Smooth muscle cell (in vitro differentiated cells): ENCODE results near the gene ACVR1B. TPM values are rescaled to one million over a fixed set of nuclear protein-coding genes. Genes with fewer than 3 reads are reported as not detected.

Source experiments
- DNase-seq: peaks from one replicate; lab custom pipeline; 2025; ENCODE audit not compliant: unreplicated experiment; lab: John Stamatoyannopoulos, UW
- H2AFZ ChIP-seq: fragments of 200-600 bp; sonication (generic); 2 replicates; pipeline ENCODE4 v1.6.0; 2016; ENCODE audit warnings: antibody characterized with exemption, low read depth, mild to moderate bottlenecking
- H3F3A ChIP-seq: fragments of 200-600 bp; sonication (generic); 2 replicates; pipeline ENCODE4 v1.6.0; 2017; ENCODE audit warnings: antibody characterized with exemption, low read depth
- H3K27ac ChIP-seq: fragments of 200-600 bp; sonication (generic); 2 replicates; pipeline ENCODE4 v1.5.1; 2016; ENCODE audit warnings: low read depth, mild to moderate bottlenecking
- H3K27me3 ChIP-seq: fragments of 200-600 bp; sonication (generic); 2 replicates; pipeline ENCODE4 v1.6.1; 2016; ENCODE audit warnings: low read depth, mild to moderate bottlenecking
- H3K36me3 ChIP-seq: fragments of 200-600 bp; sonication (generic); 2 replicates; pipeline ENCODE4 v1.5.1; 2016; ENCODE audit warnings: low read depth
- H3K4me1 ChIP-seq: fragments of 200-600 bp; sonication (generic); 2 replicates; pipeline ENCODE4 v1.5.1; 2016; ENCODE audit warnings: low read depth
- H3K4me2 ChIP-seq: fragments of 200-600 bp; sonication (generic); 2 replicates; pipeline ENCODE4 v1.6.0; 2016; ENCODE audit warnings: mild to moderate bottlenecking
- H3K4me3 ChIP-seq: fragments of 200-600 bp; sonication (generic); 2 replicates; pipeline ENCODE4 v1.5.1; 2016; ENCODE audit warnings: mild to moderate bottlenecking
- H3K79me2 ChIP-seq: fragments of 200-600 bp; sonication (generic); 2 replicates; pipeline ENCODE4 v1.6.0; 2016; ENCODE audit warnings: low read depth, mild to moderate bottlenecking
- H3K9ac ChIP-seq: fragments of 200-600 bp; sonication (generic); 2 replicates; pipeline ENCODE4 v1.6.0; 2016; ENCODE audit warnings: low read depth
- H3K9me3 ChIP-seq: fragments of 200-600 bp; sonication (generic); replicated peaks from 2 replicates; pipeline ENCODE4 v1.5.1; 2016; ENCODE audit warnings: low read depth
- H4K20me1 ChIP-seq: fragments of 200-600 bp; sonication (generic); 2 replicates; pipeline ENCODE4 v1.6.0; 2016; ENCODE audit warnings: low read depth
- WGBS: methylation state at CpG from one replicate; pipeline ENCODE4 v1.1.7; 2016; ENCODE audit warnings: low lambda C conversion rate; 5-methylcytosine and 5-hydroxymethylcytosine counted together
- polyA plus RNA-seq: library from polyadenylated mRNA; unstranded; fragments of >200 nt; fragmentation: Nextera tagmentation; extraction: Ambion mirVana; gene quantifications from 2 replicates; pipeline ENCODE4 v1.2.1, GENCODE V29; 2016
- total RNA-seq: library from RNA; depleted of rRNA; stranded (reverse); fragments of >200 nt; gene quantifications from 2 replicates; pipeline ENCODE4 v1.2.3, GENCODE V29; 2014
- TF ChIP-seq, protein P1 (sequence below): fragments of 200-600 bp; sonication (generic); IDR thresholded peaks from 2 replicates; pipeline ENCODE4 v1.5.1; 2017; ENCODE audit warnings: borderline replicate concordance, mild to moderate bottlenecking, antibody characterized with exemption; ENCODE audit not compliant: insufficient read depth, poor library complexity, severe bottlenecking

ACVR1B gene
- 4.0 and 6.0 TPM in 2 replicates for total RNA-seq
- 1.9 and 2.8 TPM in 2 replicates for polyA plus RNA-seq

DNA sequence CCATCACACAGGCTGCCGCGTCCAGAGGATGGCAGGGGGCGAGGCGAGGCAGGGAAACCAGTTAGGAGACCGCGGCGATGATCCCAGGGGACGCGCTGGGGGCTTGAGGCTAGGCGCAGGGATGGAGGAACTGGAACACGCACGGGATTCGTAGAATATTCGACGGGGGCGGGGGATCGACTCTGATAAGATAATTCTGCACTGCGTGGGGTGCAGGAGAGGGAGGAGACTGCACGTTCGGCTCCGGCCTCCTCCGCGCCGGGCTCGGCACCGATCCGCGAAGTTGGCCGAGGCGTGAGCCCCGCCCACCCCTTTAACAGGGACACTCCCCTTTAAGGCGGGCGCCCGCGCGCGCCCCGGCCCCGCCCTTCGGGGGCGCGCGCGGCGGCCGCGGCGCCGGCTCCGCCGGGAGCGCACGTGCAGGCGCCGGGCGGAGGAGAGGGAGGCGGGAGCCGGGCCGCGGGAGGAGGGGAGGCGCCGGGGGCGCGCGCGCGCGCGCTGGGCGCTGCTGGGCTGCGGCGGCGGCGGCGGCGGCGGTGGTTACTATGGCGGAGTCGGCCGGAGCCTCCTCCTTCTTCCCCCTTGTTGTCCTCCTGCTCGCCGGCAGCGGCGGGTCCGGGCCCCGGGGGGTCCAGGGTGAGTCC lies at the start of gene ACVR1B:
Gene ACVR1B, plus strand, starts transcription at position 501 of the 644 bp plus-strand sequence. Its CDS starts 45 bp downstream, at position 546.
- TF ChIP-seq, protein P1, sequence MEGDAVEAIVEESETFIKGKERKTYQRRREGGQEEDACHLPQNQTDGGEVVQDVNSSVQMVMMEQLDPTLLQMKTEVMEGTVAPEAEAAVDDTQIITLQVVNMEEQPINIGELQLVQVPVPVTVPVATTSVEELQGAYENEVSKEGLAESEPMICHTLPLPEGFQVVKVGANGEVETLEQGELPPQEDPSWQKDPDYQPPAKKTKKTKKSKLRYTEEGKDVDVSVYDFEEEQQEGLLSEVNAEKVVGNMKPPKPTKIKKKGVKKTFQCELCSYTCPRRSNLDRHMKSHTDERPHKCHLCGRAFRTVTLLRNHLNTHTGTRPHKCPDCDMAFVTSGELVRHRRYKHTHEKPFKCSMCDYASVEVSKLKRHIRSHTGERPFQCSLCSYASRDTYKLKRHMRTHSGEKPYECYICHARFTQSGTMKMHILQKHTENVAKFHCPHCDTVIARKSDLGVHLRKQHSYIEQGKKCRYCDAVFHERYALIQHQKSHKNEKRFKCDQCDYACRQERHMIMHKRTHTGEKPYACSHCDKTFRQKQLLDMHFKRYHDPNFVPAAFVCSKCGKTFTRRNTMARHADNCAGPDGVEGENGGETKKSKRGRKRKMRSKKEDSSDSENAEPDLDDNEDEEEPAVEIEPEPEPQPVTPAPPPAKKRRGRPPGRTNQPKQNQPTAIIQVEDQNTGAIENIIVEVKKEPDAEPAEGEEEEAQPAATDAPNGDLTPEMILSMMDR: no peak
- peak within 1 kb of the TSS; percentile 97 for H2AFZ ChIP-seq
- no peaks in the 10 kb centered on the region for H3K9me3 ChIP-seq
- H4K20me1 ChIP-seq: peaks cover 21% of the 10 kb centered on the region
- peak within 1 kb of the TSS; percentile 82 for H3K9ac ChIP-seq
- peak; percentile 60 for DNase-seq
- H3K36me3 ChIP-seq: no peaks in the 10 kb centered on the region
- peaks cover 26% of the 10 kb centered on the region for H3K4me1 ChIP-seq
- no peaks in the 10 kb centered on the region for H3K27me3 ChIP-seq
- H3K27ac ChIP-seq: no peak within 1 kb of the TSS
- peak within 1 kb of the TSS; percentile 94 for H3K4me3 ChIP-seq
- peaks cover 28% of the 10 kb centered on the region for H3K79me2 ChIP-seq
- H3K4me2 ChIP-seq: peak within 1 kb of the TSS; percentile 99
- 2% methylated on average over 20 of the region's 86 CpGs for WGBS
- H3F3A ChIP-seq: peaks cover 18% of the 10 kb centered on the region

DNA sequence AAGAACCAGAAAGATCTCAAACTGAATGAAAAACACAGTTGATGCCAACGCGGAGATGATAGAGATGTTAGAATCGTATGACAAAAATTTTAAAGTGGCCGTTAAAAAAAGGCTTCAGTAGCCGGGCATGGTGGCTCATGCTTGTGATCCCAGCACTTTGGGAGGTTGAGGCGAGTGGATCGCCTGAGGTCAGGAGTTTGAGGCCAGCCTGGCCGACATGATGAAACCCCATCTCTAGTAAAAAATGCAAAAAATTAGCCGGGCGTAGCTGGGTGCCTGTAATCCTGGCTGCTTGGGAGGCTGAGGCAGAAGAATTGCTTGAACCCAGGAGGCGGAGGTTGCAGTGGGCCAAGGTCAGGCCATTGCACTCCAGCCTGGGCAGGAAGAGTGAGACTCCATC lies 49.6 kb upstream of the ACVR1B start:
- TF ChIP-seq, protein P1: no peak
- WGBS: 93% methylated on average over 11 of the region's 11 CpGs
- Histone ChIP-seq H3K79me2 (no peaks in the 10 kb centered on the region), H3K4me1 (no peaks in the 10 kb centered on the region), H3K36me3 (no peaks in the 10 kb centered on the region), H4K20me1 (no peaks in the 10 kb centered on the region), H3K4me2 (no peak overlapping the region), H3F3A (no peaks in the 10 kb centered on the region), H3K27ac (no peak overlapping the region), H3K27me3 (no peaks in the 10 kb centered on the region), H3K9ac (no peak overlapping the region), H2AFZ (no peak overlapping the region), H3K9me3 (no peaks in the 10 kb centered on the region), H3K4me3 (no peak overlapping the region)
- DNase-seq: no peak

DNA sequence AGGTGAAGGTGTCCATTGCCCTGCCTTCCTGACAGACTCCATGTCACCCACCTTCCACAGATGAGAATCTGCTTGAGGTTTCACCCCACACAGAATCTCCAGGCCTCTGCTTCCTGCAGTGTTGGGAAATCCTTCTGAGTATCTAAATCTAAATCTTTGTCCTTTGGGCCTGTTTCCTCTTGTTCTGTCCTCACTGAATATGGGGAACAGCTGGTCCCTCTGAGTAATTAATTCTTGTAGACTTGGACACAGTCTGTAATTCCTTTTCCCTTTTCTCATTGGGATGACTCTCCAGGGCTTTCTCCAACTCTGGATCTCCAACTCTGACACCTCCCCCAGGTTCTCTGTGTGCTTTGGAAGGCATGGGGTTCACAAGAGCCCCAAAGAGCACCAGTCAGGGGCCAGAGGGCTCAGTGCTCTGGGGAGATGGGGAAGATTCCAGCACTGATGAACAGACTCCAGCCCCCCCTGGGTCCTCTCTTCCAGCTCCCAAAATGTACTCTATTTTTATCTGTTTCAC lies 46.5 kb upstream of the ACVR1B start:
- peak overlapping the region; percentile 84 for H3K4me2 ChIP-seq
- H3K27me3 ChIP-seq: no peaks in the 10 kb centered on the region
- no peak for DNase-seq
- no peak overlapping the region for H3K4me3 ChIP-seq
- H3K27ac ChIP-seq: peak overlapping the region; percentile 49
- H3K36me3 ChIP-seq: no peaks in the 10 kb centered on the region
- H3K9me3 ChIP-seq: no peaks in the 10 kb centered on the region
- no peak overlapping the region for H3K9ac ChIP-seq
- no peaks in the 10 kb centered on the region for H3K79me2 ChIP-seq
- peaks cover 7% of the 10 kb centered on the region for H3F3A ChIP-seq
- TF ChIP-seq, protein P1: no peak
- H4K20me1 ChIP-seq: no peaks in the 10 kb centered on the region
- H2AFZ ChIP-seq: peak overlapping the region; percentile 92
- no peaks in the 10 kb centered on the region for H3K4me1 ChIP-seq
